HT-29 (cell line): ENCODE results near the gene OVCA2. TPM values are rescaled to one million over a fixed set of nuclear protein-coding genes. Genes with fewer than 3 reads are reported as not detected.

Source experiments
- DNase-seq: peaks from one replicate; pipeline ENCODE4 v3.0.0-alpha.2; 2015; ENCODE audit warnings: low spot score
- total RNA-seq: library from RNA; depleted of rRNA; stranded (reverse); fragments of >200 nt; shearing (Covaris generic); gene quantifications from 2 replicates; pipeline ENCODE4 v1.2.3, GENCODE V29; 2014

The OVCA2 gene
- total RNA-seq, 1 experiment from 2014 or later = 56.8 TPM

DNA sequence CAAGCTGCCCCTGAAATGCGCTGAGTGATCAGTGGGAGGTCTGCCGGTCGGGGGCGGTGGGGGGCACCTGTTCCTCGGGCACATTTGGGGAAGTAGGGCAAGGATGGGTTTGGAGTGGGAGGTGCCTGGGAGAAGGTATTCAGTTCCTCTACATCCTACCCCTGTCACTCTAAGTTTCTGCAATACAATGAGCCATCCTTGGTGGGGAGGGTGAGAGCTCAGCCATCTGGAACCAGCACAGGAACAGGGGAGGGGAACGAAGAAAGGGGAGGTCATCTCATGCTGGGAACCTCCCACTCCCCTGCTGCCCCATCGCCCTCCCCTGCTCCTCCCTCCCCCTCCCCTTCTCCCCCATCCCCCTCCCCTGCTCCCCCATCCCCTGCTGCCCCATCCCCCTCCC lies 7.7 kb upstream of the OVCA2 start:
- DNase-seq = no peak

DNA sequence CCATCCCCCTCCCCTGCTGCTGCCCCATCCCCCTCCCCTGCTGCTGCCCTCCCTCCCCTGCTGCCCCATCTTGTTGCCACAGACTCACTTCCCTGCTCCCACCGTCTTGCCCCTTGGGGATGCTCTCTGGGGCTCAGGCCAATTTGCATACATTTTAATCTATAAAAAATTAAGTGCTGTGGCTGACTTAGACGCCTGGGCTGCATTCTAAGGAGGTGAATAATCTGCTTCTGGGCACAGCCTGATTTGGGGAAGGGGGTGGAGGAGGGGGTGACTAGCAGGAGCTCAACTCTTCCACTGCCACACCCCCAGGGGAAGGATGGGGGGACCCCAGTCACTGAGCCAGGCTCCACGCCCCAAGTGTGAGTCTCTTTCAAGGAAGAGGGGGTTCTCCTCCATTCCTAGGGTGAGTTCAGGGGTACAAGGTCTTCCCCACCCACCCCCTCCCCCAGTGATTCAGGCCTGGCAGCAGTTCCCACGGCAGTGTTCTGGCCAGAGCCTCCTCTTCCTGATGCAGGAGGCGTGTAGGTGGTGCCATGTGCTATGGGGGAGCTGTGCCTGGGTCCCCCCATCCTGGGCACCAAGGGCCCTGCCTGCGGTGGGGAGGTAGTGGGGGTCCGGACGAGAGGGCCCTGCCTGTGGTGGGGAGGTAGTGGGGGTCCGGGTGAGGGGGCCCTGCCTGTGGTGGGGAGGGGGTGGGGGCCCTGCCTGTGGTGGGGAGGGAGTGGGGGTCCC lies 6.8 kb upstream of the OVCA2 start:
- no peak for DNase-seq

DNA sequence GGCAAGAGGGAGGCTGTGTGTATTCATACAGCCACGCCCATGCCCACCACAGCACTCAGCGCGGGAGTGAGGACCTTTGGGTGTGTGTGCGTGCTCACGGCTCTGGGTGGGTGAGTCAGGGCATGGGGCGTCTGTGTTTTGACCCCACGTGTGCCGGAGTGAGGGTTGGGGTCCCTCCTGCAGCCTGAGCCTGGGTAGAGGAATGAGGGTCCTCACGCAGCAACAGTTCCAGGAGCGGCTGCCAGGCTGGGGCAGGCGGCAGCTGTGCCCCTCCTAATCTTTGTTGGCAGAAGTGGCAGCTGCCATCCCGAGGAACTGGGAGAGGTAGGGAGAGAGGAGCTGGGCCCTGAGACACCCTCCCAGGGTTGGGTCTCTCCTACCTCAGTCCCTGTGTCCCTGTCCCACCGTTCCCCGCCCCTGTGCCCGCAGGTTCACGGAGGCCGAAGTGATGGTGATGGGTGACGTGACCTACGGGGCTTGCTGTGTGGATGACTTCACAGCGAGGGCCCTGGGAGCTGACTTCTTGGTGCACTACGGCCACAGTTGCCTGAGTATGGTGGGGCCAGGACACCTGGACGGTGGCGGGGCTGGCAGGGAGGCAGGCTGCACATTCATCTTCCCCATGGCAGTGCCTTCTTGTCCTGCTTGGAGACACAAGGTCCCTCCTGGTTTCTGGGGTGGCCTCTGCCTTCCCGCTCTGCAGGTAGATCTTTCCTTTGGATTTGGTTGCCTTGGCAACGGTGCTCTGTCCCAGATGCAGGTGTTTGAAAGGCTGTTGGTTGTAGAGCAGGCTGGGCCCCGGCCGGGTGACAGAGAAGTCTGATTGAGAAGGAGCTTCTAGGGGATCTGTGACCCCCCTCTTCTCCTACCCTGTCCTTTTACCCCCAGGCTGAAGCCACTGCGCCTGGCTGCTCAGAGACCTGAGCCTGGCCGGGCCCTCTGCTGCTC lies 6.0 kb upstream of the OVCA2 start:
- no peak for DNase-seq

DNA sequence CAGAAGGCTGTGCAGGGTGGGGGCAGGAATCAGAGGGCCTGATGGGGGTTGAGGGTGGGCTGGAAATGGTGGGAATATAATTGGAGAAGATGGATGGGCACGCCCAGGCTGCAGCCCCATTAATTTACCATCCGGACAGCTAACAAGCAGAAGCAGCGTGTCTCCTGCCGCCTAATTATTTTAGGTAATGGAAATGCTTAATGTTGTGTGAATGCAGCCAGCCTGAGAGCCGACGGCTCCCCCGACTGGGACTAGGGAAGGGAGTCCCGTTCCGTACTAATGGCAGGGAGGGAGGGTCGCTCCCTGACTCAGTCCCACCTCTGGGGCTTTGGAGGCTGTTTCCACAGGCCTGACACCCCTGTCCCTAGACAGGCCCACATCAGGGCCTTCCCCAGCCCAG lies 4.7 kb upstream of the OVCA2 start:
- no peak for DNase-seq

DNA sequence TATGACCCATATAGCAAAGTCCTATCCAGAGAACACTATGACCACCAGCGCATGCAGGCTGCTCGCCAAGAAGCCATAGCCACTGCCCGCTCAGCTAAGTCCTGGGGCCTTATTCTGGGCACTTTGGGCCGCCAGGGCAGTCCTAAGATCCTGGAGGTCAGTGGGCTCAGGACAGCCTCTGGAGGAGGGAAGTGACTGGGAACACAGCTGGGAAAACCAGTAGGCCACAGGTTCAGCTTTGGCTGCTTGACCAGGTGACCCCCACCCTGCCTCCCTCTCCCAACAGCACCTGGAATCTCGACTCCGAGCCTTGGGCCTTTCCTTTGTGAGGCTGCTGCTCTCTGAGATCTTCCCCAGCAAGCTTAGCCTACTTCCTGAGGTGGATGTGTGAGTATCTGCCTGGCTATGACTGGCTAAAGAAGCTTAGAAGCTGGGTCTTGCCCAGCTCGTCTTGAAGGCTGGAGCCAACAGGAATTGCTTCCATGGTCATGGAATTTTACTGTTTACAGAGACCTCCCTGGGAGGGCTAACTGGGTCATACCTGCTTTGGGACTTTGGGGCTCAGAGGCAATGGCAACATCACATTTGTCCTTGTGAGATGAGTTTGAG lies 1.5 kb upstream of the OVCA2 start:
- DNase-seq = no peak

DNA sequence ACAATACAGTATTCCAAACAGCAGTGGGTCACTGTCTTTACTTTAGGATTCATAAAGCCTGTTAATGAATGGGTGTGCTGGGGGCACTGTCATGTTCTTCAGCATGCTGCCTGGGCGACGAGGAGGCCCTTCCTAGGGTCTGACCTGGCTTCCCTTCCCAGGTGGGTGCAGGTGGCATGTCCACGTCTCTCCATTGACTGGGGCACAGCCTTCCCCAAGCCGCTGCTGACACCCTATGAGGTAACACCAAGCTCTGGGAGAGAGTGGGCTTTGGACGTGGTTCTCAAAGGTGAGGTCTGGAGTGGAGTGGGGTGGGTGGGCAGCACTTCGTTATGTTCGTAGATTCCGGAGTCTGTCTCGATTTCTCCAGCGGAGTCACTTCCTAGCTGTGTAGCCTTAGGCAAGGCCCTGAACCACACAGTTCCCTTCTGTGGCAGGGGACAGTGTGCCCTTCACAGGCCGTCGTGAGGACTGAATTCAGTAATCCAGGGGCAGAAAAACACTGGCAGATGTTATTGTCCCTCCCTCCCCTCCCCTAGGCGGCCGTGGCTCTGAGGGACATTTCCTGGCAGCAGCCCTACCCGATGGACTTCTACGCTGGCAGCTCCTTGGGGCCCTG lies 771 bp upstream of the OVCA2 start:
- no peak for DNase-seq

DNA sequence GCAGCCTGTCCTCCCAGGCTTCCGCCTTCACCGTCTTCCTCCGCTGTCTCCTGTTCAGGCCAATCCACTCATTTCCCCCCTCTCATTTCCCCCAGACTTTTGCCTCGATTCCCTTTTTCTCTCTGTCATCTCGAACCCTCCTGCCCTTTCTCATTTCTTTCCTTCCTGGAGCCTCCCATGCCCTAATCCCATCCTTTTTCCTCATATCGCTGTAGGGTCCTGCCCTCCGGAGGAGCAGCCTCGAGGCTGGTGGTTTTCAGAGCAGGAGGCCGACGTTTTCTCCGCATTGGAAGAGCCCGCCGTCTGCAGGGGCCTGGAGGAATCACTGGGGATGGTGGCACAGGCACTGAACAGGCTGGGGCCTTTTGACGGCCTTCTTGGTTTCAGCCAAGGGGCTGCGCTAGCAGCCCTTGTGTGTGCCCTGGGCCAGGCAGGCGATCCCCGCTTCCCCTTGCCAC lies 597 bp downstream of the OVCA2 start:
- no peak for DNase-seq

DNA sequence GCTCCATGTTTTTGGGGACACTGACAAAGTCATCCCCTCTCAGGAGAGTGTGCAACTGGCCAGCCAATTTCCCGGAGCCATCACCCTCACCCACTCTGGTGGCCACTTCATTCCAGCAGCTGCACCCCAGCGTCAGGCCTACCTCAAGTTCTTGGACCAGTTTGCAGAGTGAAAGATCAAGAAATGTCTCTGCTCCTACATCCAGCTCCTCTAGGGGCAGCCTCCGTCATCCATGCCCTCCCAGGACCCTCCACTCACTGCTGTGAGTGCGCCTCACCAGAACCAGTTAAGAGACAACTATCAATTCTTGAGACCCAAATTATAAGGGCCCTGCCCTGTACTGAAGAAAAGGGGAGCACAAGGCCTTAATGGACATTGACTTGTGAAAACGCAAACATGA lies 1.1 kb downstream of the OVCA2 start:
- no peak for DNase-seq

DNA sequence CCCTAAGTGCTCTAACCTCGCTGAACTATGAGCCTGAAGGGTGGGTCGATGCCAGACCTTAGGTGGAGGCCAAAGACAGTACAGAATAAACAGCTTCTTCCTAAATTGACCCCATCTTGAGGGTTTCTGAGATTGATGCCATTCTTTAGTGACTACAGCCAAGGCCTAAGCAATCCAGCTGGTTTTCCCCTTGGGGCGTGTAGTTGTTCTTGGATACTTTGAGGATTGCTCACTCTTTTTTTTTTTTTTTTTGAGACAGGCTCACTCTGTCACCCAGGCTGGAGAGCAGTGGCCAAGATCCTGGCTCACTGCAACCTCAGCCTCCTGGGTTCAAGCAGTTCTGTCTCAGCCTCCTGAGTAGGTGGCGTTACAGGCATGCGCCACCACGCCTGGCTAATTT lies 2.0 kb downstream of the OVCA2 start:
- no peak for DNase-seq

DNA sequence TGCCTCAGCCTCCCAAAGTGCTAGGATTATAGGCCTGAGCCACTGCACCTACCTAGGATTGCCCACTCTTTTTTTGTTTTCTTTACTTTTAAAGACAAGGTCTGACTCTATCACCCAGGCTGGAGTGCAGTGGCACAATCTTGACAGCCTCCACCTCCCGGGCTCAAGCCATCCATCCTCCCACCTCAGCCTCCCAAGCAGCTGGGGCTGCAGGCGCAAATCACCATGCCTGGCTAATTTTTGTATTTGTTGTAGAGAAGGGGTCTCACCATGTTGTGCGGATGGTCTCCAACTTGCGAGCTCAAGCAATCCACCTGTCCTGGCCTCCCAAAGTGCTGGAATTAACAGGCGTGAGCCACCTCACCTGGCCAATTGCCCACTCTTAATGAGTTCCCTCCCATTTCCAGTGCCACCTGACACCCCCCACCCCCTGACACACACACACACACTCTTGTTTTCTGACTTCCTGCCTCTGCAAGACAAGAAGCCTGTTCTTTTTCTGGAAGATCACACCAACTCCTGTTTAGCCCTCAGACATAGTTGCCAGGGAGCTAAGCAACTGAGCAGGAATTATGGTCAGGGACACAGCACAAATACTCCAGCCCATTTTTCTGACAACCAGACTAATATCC lies 2.6 kb downstream of the OVCA2 start:
- no peak for DNase-seq

DNA sequence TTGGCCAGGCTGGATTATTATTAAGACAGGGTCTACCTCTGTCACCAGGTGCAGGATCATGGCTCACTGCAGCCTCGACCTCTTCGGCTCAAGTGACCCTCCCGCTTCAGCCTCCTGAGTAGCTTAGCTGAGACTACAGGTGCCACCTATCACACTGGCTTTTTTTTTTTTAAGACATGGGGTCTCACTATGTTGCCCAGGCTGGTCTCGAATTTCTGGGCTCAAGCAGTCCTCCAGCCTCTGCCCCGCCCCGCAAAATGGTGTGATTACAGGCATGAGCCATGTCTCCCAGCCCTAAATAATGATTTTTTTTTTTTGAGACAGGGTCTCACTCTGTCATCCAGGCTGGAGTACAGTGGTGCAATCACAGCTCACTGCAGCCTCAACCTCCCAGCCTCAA lies 5.8 kb downstream of the OVCA2 start:
- DNase-seq = no peak

DNA sequence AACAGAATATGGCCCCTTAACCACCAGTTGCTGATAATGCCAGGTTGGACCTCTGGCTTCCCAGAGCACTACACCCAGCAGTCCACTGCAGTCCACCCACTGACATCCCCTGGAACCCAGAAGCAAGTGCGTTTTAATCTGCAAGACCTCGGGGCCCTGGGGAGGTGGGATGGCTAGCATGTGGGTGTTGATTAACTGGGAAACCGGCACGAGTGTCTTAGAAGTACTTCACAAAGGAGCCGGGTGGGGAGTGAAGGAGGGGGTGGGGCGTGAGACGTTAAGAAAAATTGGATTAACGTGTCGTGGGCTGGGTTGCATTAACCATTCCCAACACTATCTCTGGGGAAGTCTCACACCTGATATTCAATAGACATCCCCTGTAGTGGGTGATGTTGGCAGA lies 7.0 kb downstream of the OVCA2 start:
- no peak for DNase-seq

DNA sequence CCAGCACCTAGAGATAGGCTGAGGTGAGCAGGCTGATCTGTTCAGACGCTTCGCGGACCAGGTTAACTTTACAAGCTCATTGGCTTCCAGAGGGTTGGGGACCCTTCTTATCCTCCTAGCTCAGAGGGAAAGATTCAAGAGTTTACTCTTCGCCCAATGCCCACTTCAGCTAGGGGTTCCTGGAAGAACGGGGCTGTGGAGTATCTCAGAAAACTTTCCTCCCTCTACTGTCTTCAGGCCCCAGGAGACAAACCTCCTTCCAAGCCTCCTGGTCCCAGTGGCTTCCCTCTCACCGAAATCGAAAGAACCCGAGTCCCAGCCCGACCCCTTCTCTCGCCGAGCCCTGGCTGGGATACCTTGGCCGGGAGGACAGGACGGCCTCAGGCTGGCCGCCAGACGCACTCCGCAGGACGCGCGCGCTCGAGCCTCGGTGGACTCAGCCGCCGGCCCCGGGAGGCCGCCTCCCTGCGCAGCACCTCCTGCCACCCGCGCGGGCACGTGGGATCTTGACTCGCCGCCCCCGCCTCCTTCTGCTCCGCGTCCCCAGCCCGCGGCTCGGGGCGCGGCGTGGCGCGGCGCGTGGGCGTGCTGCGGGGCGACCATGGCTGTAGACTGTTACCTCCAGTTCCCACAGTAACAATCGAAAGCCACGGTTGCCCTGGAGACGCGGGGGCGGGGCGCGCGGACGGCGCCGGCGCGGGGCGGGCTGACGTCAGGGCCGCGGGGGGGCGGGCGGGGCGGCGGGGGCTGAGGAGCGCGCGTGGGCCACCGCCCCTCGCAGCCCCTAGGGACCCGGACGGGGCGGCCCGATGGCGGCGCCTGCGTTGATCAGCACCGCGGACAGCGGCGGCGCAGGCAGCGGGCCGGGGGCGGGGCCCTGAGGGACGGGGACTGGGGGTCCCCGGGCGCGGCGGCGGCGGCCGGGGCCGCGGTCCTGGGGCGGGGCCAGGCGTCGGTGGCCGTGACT lies 7.8 kb downstream of the OVCA2 start:
- DNase-seq = peak; percentile 39

DNA sequence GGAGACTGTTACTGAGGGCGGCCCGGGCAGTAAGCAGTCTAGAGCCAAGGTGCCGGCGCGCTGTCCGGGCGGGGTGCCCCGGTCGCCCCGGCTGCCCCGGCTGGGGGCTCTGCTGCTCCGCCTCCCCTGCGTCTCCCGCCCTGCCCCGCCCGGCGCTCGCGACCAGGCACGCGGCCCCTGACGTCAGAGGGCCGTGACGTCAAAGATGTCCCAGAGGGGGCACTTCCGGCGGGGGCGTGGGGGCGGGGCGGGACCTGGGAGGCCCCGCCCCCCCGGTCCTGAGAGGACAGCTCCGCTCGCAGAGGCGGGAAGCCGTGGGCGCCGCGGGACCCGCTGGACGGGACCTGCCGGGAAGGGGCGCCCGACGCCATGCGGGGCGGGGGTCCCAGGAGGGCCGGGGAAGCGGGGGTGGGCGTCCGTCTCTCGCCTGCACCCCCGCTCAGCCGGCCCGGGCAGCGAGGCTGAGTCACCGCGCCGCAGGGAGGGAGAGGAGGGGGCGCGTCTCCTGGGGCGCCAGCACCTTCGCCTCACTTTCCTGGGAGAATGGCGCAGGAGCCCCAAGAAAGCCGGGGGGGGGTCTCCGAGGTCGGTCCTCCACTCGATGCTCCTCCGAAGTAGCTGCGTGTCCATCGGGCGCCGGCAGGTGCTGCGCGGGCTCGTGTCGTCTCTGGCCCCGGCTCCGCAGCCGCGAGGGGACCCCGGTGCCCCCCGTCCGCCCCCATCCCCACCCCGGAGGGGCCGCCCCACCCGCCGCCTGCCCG lies 8.7 kb downstream of the OVCA2 start:
- DNase-seq = peak; percentile 39

DNA sequence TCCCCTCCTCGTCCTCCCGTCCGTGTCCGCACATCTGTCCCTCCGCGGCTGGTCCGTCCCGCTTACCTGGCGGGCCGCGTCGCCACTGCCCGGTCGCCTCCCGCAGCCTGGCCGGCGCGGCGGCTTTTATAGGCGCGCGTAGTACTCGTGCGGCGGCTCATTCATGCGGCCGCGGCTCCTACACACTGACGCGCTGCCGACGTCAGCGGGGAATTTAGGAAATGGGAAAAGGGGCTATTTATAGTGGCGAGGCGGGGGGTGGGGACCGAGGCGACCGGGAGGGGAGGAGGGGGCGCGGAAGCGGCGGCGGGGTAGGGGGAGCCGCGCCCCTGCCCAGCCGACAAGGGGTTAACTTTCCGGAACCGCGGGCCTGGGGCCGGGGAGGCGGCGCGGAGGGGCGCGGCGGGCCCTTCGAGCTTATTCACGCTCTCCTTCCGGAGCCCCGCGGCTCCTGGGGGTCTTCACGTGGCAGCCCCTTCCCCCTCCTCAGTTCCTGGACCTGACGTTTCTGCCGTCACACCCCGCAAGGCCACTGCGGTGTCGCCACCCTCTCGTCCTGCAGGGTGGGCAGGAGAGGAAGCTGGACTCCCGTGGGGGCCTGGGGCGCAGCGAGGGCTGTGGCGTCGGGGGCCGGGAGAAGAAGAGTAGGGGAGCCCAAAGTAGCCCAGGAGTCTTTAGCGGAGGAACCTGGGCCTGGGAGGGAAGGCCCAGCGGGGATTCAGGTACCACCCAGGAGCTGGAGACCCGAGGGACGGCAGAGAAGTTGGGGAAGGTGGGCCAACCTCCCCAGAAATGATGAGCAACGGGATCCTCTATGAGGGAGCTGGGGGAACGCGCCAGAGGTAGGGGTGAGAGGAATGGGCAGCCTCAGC lies 9.5 kb downstream of the OVCA2 start:
- DNase-seq = peak; percentile 29

DNA sequence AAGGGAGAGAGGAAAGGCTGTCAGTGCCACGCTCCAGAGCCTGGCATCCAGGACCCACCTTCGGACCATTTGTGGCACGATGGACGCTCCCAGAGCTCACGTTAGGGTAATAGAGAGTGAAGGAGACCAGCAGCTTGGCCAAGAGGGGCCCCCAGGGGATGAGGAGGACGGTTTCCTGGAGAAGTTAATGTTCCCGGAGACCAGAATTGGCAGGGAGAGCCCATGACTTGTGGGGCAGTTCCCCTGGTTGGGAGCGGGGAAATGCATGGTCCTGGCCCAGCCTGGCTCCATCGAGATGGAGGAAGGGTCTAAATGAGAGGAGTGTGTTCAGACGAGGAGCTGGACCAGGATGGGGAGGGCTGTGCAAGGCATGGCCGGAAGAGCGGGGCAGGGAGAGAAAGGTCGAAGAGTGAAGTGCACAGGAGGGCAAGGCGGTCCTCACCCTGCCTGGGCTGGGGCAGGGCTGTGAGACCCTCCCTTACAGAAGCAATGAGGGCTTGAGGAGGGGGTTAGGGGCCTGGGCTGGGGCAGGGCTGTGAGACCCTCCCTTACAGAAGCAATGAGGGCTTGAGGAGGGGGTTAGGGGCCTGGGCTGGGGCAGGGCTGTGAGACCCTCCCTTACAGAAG lies 10.2 kb downstream of the OVCA2 start:
- no peak for DNase-seq

DNA sequence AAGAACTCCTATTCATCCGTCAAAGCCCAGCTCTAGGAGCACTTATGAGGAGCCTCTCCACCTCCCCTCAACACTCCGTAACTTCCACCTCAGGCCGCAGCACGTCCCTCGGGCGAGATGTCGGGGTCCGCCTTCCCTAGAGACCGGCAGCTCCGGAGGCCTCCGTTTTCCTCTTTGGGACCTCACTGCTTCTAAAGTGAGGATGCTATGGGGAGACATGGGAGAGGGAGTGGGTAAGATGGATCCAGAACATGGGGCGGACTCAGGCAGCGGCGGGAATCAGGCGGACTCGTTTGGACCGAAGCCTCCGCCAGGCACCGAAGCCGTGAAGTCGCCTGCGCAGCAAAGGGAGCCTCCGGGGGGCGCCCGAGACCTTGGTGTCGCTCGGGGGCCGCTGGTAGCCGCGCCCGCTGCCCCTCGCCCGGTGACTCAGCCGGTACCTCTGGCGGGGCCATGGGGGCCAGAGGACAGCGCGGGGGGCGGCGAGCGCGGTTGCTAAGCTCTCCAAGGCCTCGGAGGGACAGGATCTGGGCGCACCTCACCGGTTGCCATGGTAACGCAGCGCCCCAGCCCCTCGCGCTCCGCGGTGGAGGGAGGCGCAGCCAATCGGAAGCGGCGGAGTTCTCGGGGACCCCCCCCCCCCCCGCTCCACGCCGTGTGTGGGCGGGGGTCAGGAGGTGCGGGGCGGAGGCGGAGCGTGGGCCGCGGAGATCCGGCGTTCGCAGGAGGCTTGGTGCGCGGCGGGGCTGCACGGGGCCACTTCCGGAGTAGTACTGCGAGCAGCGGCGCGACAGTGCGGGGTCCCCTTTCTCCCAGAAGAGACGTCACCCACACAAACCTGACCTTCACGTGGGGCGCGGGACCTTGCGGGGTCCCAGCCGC lies 11.8 kb downstream of the OVCA2 start:
- no peak for DNase-seq
